Liver (tissue), 9 donors: ENCODE measurements around the gene DHPS. TPM values are rescaled to one million over a fixed set of nuclear protein-coding genes. Genes with fewer than 3 reads are reported as not detected.

Experiments used
- DNase-seq: peaks from one replicate; pipeline ENCODE4 v3.0.0-alpha.2; 2017; ENCODE audit warnings: low spot score
- H3K27ac ChIP-seq, 2 donors: one replicate each; pipeline ENCODE4 v1.7.0; 2013; ENCODE audit warnings: inconsistent platforms in 2 of 2, low read length in 2 of 2, control low read depth in 1 of 2, low read depth in 1 of 2, mild to moderate bottlenecking in 1 of 2
- H3K27me3 ChIP-seq, 4 donors: one replicate each; pipeline versions ENCODE4 v1.6.1 to v1.7.0; 2013; ENCODE audit warnings: low read length in 3 of 4, inconsistent platforms in 1 of 4, mild to moderate bottlenecking in 1 of 4, moderate library complexity in 1 of 4; ENCODE audit not compliant: control insufficient read depth in 4 of 4, insufficient read depth in 4 of 4
- H3K36me3 ChIP-seq, 4 donors: one replicate each; pipeline versions ENCODE4 v1.6.1 to v1.7.0; 2013; ENCODE audit warnings: low read length in 3 of 4, mild to moderate bottlenecking in 3 of 4, low read depth in 1 of 4, moderate library complexity in 1 of 4; ENCODE audit not compliant: control insufficient read depth in 4 of 4, insufficient read depth in 3 of 4
- H3K4me1 ChIP-seq, 4 donors: one replicate each; pipeline versions ENCODE4 v1.6.1 to v1.7.0; 2013; ENCODE audit warnings: low read length in 3 of 4, mild to moderate bottlenecking in 3 of 4, moderate library complexity in 1 of 4; ENCODE audit not compliant: control insufficient read depth in 4 of 4, insufficient read depth in 4 of 4
- H3K4me3 ChIP-seq, 3 donors: one replicate each; pipeline versions ENCODE4 v1.6.1 to v1.7.0; 2013; ENCODE audit warnings: low read length in 3 of 3, control low read depth in 1 of 3, low read depth in 1 of 3, mild to moderate bottlenecking in 1 of 3
- H3K9ac ChIP-seq, 2 donors: one replicate each; pipeline ENCODE4 v1.7.0; 2013; ENCODE audit warnings: low read length in 2 of 2, mild to moderate bottlenecking in 2 of 2, moderate library complexity in 2 of 2, control low read depth in 1 of 2, low read depth in 1 of 2
- H3K9me3 ChIP-seq, 4 donors: one replicate each; pipeline versions ENCODE4 v1.6.1 to v1.7.0; 2013; ENCODE audit warnings: low read length in 3 of 4; ENCODE audit not compliant: control insufficient read depth in 4 of 4
- EGR1 ChIP-seq, 2 donors: IDR thresholded peaks; 2 replicates each; pipeline ENCODE4 v1.6.1; 2016 to 2018; ENCODE audit warnings: antibody characterized with exemption in 2 of 2, low read depth in 2 of 2
- FOXA1 ChIP-seq: IDR thresholded peaks from 2 replicates; pipeline ENCODE4 v1.6.1; 2016; ENCODE audit warnings: antibody characterized with exemption
- FOXA2 ChIP-seq: IDR thresholded peaks from 2 replicates; pipeline ENCODE4 v1.6.1; 2016; ENCODE audit warnings: antibody characterized with exemption
- GABPA ChIP-seq, 2 donors: IDR thresholded peaks in 1 of 2; conservative IDR thresholded peaks in 1 of 2; 2 replicates each; pipeline ENCODE4 v1.6.1; 2016; ENCODE audit warnings: antibody characterized with exemption in 2 of 2, mild to moderate bottlenecking in 1 of 2, moderate library complexity in 1 of 2
- HNF4A ChIP-seq, 2 donors: conservative IDR thresholded peaks; 2 replicates each; pipeline ENCODE4 v1.6.1; 2016; ENCODE audit warnings: antibody characterized with exemption in 2 of 2, mild to moderate bottlenecking in 2 of 2
- HNF4G ChIP-seq: IDR thresholded peaks from 2 replicates; pipeline ENCODE4 v1.6.1; 2016; ENCODE audit warnings: antibody characterized with exemption
- JUND ChIP-seq, 2 donors: IDR thresholded peaks; 2 replicates each; pipeline ENCODE4 v1.6.1; 2016; ENCODE audit warnings: antibody characterized with exemption in 2 of 2
- NR2F2 ChIP-seq: IDR thresholded peaks from 2 replicates; pipeline ENCODE4 v1.6.1; 2016; ENCODE audit warnings: antibody characterized with exemption
- RAD21 ChIP-seq, 2 donors: IDR thresholded peaks; 2 replicates each; pipeline ENCODE4 v1.6.1; 2016; ENCODE audit warnings: antibody characterized with exemption in 2 of 2, mild to moderate bottlenecking in 2 of 2
- RXRA ChIP-seq, 2 donors: IDR thresholded peaks; 2 replicates each; pipeline ENCODE4 v1.6.1; 2017 to 2018; ENCODE audit warnings: antibody characterized with exemption in 2 of 2, mild to moderate bottlenecking in 1 of 2
- SP1 ChIP-seq: IDR thresholded peaks from 2 replicates; pipeline ENCODE4 v1.6.1; 2018; ENCODE audit warnings: antibody characterized with exemption, mild to moderate bottlenecking
- WGBS: extraction: QIAGEN DNeasy Blood & Tissue Kit; methylation state at CpG from one replicate; pipeline ENCODE4 v1.1.7; 2013; 5-methylcytosine and 5-hydroxymethylcytosine counted together
- polyA plus RNA-seq, 2 donors: library from polyadenylated mRNA; stranded (reverse) in 1 of 2; unstranded in 1 of 2; fragments of 200-250 nt in 1 of 2; fragments of >200 nt in 1 of 2; fragmentation: Nextera tagmentation in 1 of 2; extraction: Ambion mirVana in 1 of 2; gene quantifications; one replicate each; pipeline versions ENCODE4 v1.2.1 to v1.2.3, GENCODE V29; 2013 to 2015
- total RNA-seq, 2 donors: library from RNA; depleted of rRNA; stranded (reverse); fragments of >200 nt; gene quantifications; one replicate each; pipeline ENCODE4 v1.2.3, GENCODE V29; 2014
- TF ChIP-seq, protein P1 (sequence below): IDR thresholded peaks from 2 replicates; pipeline ENCODE4 v1.6.1; 2016; ENCODE audit warnings: antibody characterized with exemption
- TF ChIP-seq, protein P2 (sequence below): IDR thresholded peaks from 2 replicates; pipeline ENCODE4 v1.6.1; 2016; ENCODE audit warnings: antibody characterized with exemption
- TF ChIP-seq, protein P3 (sequence below): IDR thresholded peaks from 2 replicates; pipeline ENCODE4 v1.6.1; 2016; ENCODE audit warnings: antibody characterized with exemption, mild to moderate bottlenecking
- TF ChIP-seq, protein P4 (sequence below): fragments of 150-350 bp; IDR thresholded peaks from 2 replicates; pipeline ENCODE4 v1.5.1; 2017; ENCODE audit warnings: improper control_type of control experiment, low read depth, low read length; ENCODE audit not compliant: missing input control
- TF ChIP-seq, protein P5 (sequence below): IDR thresholded peaks from 2 replicates; pipeline ENCODE4 v1.6.1; 2016; ENCODE audit warnings: antibody characterized with exemption
- donor health status: healthy.
- donor health status: healthy.
- donor health status: healthy.
- donor health status: healthy.
- donor health status: healthy.

Gene DHPS
- total and polyA plus RNA-seq, 4 donors, result 29.1 to 53.9 (median 42.6) TPM

DNA sequence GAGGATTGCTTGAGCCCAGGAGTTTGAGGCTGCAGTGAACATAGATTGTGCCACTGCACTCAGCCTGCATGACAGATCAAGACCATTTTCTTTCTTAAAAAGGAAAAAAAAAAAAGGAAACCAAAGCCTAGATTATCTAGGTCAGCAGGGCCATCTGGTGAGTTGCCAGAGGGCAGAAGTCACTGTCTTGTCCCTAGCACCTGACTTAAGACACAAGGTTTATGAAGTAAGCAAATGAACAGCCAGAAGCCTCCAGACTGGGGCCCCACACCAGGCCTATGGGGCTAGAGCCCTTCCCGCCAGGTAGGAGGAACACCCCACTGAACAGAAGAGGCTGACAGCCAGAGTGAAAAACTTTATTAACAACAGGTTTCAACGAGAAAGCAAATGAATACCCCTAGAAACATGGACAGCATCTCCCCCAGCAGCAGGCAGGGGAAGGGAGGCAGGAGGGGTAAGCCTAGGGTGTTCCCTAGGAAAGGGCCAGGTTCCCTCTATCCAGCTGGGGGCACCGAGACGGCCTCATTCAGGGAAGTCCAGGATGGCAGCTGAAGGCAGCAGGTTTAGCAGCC is 13.9 kb downstream of the DHPS start:
- DNase-seq, result no peak
- WGBS, result 90% methylated on average over 4 of the region's 4 CpGs
- Histone ChIP-seq H3K9me3 (no peaks in the 10 kb centered on the region), H3K9ac (no peak overlapping the region), H3K36me3 (peaks cover 0 to 16% (median 2%) of the 10 kb centered on the region in 4 donors), H3K4me3 (peak overlapping the region in 1 of 3 donors; percentile 74), H3K4me1 (peaks cover 19 to 46% (median 41%) of the 10 kb centered on the region in 4 donors), H3K27ac (no peak overlapping the region), H3K27me3 (no peaks in the 10 kb centered on the region)
- TF ChIP-seq EGR1 (IDR thresholded peaks at IDR 0.05; ENCODE audit: low read depth in 2 of 2) (no peak), FOXA2 (no peak), GABPA (IDR thresholded peaks at IDR 0.05 in 1 of 2, conservative IDR thresholded peaks at IDR 0.05 in 1 of 2) (no peak), NR2F2 (no peak), JUND (IDR thresholded peaks at IDR 0.05) (no peak), FOXA1 (no peak), HNF4G (no peak), RXRA (IDR thresholded peaks at IDR 0.05) (no peak), SP1 (no peak), HNF4A (conservative IDR thresholded peaks at IDR 0.05) (no peak), RAD21 (IDR thresholded peaks at IDR 0.05) (no peak)
- TF ChIP-seq, protein P1, sequence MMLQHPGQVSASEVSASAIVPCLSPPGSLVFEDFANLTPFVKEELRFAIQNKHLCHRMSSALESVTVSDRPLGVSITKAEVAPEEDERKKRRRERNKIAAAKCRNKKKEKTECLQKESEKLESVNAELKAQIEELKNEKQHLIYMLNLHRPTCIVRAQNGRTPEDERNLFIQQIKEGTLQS, result no peak
- TF ChIP-seq, protein P2, sequence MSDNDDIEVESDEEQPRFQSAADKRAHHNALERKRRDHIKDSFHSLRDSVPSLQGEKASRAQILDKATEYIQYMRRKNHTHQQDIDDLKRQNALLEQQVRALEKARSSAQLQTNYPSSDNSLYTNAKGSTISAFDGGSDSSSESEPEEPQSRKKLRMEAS, result no peak
- TF ChIP-seq, protein P3, sequence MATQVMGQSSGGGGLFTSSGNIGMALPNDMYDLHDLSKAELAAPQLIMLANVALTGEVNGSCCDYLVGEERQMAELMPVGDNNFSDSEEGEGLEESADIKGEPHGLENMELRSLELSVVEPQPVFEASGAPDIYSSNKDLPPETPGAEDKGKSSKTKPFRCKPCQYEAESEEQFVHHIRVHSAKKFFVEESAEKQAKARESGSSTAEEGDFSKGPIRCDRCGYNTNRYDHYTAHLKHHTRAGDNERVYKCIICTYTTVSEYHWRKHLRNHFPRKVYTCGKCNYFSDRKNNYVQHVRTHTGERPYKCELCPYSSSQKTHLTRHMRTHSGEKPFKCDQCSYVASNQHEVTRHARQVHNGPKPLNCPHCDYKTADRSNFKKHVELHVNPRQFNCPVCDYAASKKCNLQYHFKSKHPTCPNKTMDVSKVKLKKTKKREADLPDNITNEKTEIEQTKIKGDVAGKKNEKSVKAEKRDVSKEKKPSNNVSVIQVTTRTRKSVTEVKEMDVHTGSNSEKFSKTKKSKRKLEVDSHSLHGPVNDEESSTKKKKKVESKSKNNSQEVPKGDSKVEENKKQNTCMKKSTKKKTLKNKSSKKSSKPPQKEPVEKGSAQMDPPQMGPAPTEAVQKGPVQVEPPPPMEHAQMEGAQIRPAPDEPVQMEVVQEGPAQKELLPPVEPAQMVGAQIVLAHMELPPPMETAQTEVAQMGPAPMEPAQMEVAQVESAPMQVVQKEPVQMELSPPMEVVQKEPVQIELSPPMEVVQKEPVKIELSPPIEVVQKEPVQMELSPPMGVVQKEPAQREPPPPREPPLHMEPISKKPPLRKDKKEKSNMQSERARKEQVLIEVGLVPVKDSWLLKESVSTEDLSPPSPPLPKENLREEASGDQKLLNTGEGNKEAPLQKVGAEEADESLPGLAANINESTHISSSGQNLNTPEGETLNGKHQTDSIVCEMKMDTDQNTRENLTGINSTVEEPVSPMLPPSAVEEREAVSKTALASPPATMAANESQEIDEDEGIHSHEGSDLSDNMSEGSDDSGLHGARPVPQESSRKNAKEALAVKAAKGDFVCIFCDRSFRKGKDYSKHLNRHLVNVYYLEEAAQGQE, result no peak
- TF ChIP-seq, protein P4, sequence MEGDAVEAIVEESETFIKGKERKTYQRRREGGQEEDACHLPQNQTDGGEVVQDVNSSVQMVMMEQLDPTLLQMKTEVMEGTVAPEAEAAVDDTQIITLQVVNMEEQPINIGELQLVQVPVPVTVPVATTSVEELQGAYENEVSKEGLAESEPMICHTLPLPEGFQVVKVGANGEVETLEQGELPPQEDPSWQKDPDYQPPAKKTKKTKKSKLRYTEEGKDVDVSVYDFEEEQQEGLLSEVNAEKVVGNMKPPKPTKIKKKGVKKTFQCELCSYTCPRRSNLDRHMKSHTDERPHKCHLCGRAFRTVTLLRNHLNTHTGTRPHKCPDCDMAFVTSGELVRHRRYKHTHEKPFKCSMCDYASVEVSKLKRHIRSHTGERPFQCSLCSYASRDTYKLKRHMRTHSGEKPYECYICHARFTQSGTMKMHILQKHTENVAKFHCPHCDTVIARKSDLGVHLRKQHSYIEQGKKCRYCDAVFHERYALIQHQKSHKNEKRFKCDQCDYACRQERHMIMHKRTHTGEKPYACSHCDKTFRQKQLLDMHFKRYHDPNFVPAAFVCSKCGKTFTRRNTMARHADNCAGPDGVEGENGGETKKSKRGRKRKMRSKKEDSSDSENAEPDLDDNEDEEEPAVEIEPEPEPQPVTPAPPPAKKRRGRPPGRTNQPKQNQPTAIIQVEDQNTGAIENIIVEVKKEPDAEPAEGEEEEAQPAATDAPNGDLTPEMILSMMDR, result no peak
- TF ChIP-seq, protein P5, sequence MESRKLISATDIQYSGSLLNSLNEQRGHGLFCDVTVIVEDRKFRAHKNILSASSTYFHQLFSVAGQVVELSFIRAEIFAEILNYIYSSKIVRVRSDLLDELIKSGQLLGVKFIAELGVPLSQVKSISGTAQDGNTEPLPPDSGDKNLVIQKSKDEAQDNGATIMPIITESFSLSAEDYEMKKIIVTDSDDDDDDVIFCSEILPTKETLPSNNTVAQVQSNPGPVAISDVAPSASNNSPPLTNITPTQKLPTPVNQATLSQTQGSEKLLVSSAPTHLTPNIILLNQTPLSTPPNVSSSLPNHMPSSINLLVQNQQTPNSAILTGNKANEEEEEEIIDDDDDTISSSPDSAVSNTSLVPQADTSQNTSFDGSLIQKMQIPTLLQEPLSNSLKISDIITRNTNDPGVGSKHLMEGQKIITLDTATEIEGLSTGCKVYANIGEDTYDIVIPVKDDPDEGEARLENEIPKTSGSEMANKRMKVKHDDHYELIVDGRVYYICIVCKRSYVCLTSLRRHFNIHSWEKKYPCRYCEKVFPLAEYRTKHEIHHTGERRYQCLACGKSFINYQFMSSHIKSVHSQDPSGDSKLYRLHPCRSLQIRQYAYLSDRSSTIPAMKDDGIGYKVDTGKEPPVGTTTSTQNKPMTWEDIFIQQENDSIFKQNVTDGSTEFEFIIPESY, result no peak
